HuH-7 (cell line): ENCODE data around the gene VASP.
A peak's percentile ranks its signal among the peaks of the same experiment; 100 is the strongest.
"Not testable (repeated sequence)": the region's sequence is repeated elsewhere in the genome, so short reads cannot be mapped to it uniquely, and the experiment has no call there.

Experiments
- DNase-seq: peaks from one replicate; pipeline ENCODE4 v3.0.0; 2011; ENCODE audit warnings: low spot score

Gene VASP

GRCh38 chr19:45497791-45498190 lies 9.5 kb upstream of the VASP start:
- DNase-seq = no peak

- DNase-seq = no peak
Measured at GRCh38 chr19:45498411-45499195, 8.7 kb upstream of the VASP start, which contains the start of gene PPM1N. TSS of gene PPM1N (plus strand) at chr19:45498443. CDS start at chr19:45498473, 30 bp downstream.

GRCh38 chr19:45499196-45500180 lies 7.8 kb upstream of the VASP start:
- DNase-seq = no peak

GRCh38 chr19:45500918-45501729 lies 6.2 kb upstream of the VASP start:
- no peak for DNase-seq

GRCh38 chr19:45501730-45502014 lies 5.6 kb upstream of the VASP start:
- DNase-seq = no peak

GRCh38 chr19:45502111-45502510 lies 5.2 kb upstream of the VASP start:
- DNase-seq = no peak

- no peak for DNase-seq
Measured at GRCh38 chr19:45503909-45504308, 3.4 kb upstream of the VASP start.

- DNase-seq = no peak
Measured at GRCh38 chr19:45505151-45505995, 1.9 kb upstream of the VASP start.

- DNase-seq = no peak
Measured at GRCh38 chr19:45505996-45506245, 1.4 kb upstream of the VASP start.

GRCh38 chr19:45506246-45506988 lies 862 bp upstream of the VASP start:
- peak; percentile 90 for DNase-seq

- DNase-seq = no peak
Measured at GRCh38 chr19:45507872-45508416, 665 bp downstream of the VASP start.

- DNase-seq = no peak
Measured at GRCh38 chr19:45508417-45508860, 1.2 kb downstream of the VASP start.

- DNase-seq = peak; percentile 89
Measured at GRCh38 chr19:45508861-45509691, 1.8 kb downstream of the VASP start.

GRCh38 chr19:45509692-45510015 lies 2.4 kb downstream of the VASP start:
- no peak for DNase-seq

- not testable (repeated sequence) for DNase-seq
Measured at GRCh38 chr19:45510352-45510751, 3.1 kb downstream of the VASP start.

GRCh38 chr19:45511074-45511473 lies 3.8 kb downstream of the VASP start:
- DNase-seq = no peak

- DNase-seq = no peak
Measured at GRCh38 chr19:45512881-45513483, 5.7 kb downstream of the VASP start.

GRCh38 chr19:45514376-45515051 lies 7.2 kb downstream of the VASP start:
- DNase-seq = peak; percentile 81
